ENCODE results near the gene KANK2.
"Not testable (repeated sequence)": the region's sequence is repeated elsewhere in the genome, so short reads cannot be mapped to it uniquely, and the experiment has no call there.

Gene KANK2

GRCh38 chr19:11180346-11180745 lies 17.0 kb downstream of the KANK2 start:
- peak overlapping the region; percentile 77 for H3K27ac ChIP-seq (ENCODE audit: low read length)
- 0 out of 2 replicates have a peak overlapping the region, but pooled peaks have one; percentile 5 for H2AFZ ChIP-seq (ENCODE audit: low read depth, low read length)
- peaks cover 3% of the 10 kb centered on the region; the same call in 1 of the 2 replicates for H3K27me3 ChIP-seq (ENCODE audit: low read depth, low read length)
- no peaks in the 10 kb centered on the region for H3K79me2 ChIP-seq (ENCODE audit: low read length)
- peak overlapping the region; percentile 76 for H3K4me3 ChIP-seq (ENCODE audit: low read length)
- peaks cover 32% of the 10 kb centered on the region for H3K4me1 ChIP-seq (ENCODE audit: low read length)
- H3K36me3 ChIP-seq (replicated peaks; ENCODE audit: low read depth, low read length), result no peaks in the 10 kb centered on the region
- H3K9ac ChIP-seq (ENCODE audit: low read length), result peak overlapping the region; percentile 61; the same call in 1 of the 2 replicates
- TF ChIP-seq EZH2phosphoT487 (IDR thresholded peaks at IDR 0.05; ENCODE audit: low read depth), result no peak
- TF ChIP-seq CTCF (IDR thresholded peaks at IDR 0.05; ENCODE audit: low read depth, low read length), result no peak
- H3K9me3 ChIP-seq (ENCODE audit: insufficient read depth, low read length), result no peaks in the 10 kb centered on the region
- H3K4me2 ChIP-seq (ENCODE audit: low read length), result peak overlapping the region; percentile 98
- no peaks in the 10 kb centered on the region for H4K20me1 ChIP-seq (ENCODE audit: insufficient read depth, low read length)

- H2AFZ ChIP-seq (ENCODE audit: low read depth, low read length), result peak overlapping the region; percentile 74
- H3K9ac ChIP-seq (ENCODE audit: low read length), result peak overlapping the region; percentile 81
- peak overlapping the region; percentile 98 for H3K4me2 ChIP-seq (ENCODE audit: low read length)
- peak overlapping the region; percentile 76 for H3K4me3 ChIP-seq (ENCODE audit: low read length)
- H3K9me3 ChIP-seq (ENCODE audit: insufficient read depth, low read length), result no peaks in the 10 kb centered on the region
- H3K27ac ChIP-seq (ENCODE audit: low read length), result peak overlapping the region; percentile 77
- peaks cover 3% of the 10 kb centered on the region; the same call in 1 of the 2 replicates for H3K27me3 ChIP-seq (ENCODE audit: low read depth, low read length)
- peaks cover 32% of the 10 kb centered on the region for H3K4me1 ChIP-seq (ENCODE audit: low read length)
- H3K79me2 ChIP-seq (ENCODE audit: low read length), result no peaks in the 10 kb centered on the region
- H4K20me1 ChIP-seq (ENCODE audit: insufficient read depth, low read length), result no peaks in the 10 kb centered on the region
- no peaks in the 10 kb centered on the region for H3K36me3 ChIP-seq (replicated peaks; ENCODE audit: low read depth, low read length)
- no peak for TF ChIP-seq EZH2phosphoT487 (IDR thresholded peaks at IDR 0.05; ENCODE audit: low read depth)
- TF ChIP-seq CTCF (IDR thresholded peaks at IDR 0.05; ENCODE audit: low read depth, low read length), result no peak
These were observed 17.5 kb downstream of the KANK2 start for GRCh38 chr19:11179716-11180297.

GRCh38 chr19:11179145-11179465 lies 18.2 kb downstream of the KANK2 start:
- not testable (repeated sequence) for H4K20me1 ChIP-seq (ENCODE audit: insufficient read depth, low read length); H3K36me3 ChIP-seq (replicated peaks; ENCODE audit: low read depth, low read length); H3K27me3 ChIP-seq (ENCODE audit: low read depth, low read length); H2AFZ ChIP-seq (ENCODE audit: low read depth, low read length); H3K9me3 ChIP-seq (ENCODE audit: insufficient read depth, low read length); H3K79me2 ChIP-seq (ENCODE audit: low read length); H3K27ac ChIP-seq (ENCODE audit: low read length)
- H3K4me2 ChIP-seq (ENCODE audit: low read length), result peak overlapping the region; percentile 98
- peak overlapping the region; percentile 76 for H3K4me3 ChIP-seq (ENCODE audit: low read length)
- H3K4me1 ChIP-seq (ENCODE audit: low read length), result peaks cover 32% of the 10 kb centered on the region
- 0 out of 2 replicates have a peak overlapping the region, but pooled peaks have one; percentile 81 for H3K9ac ChIP-seq (ENCODE audit: low read length)

DNA sequence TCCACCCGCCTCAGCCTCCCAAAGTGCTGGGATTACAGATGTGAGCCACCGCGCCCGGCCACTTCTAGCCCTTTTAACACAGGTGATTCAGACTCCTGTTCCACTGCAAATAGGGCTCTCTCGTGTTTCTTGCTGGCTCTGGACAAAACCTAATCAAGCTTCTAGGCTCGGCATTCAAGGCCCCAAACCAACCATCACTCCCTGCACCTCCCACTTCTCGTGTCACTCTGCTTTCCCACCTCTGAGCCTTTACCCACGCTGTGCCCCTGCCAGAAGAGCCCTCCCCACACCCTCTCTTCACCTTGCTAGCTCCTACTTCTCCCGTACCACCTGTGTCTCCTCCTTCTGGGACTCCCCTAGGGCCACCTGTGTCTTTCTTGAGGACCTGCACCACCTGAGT lies 19.8 kb downstream of the KANK2 start:
- H4K20me1 ChIP-seq (ENCODE audit: insufficient read depth, low read length), result no peaks in the 10 kb centered on the region
- peaks cover 4% of the 10 kb centered on the region for H3K36me3 ChIP-seq (replicated peaks; ENCODE audit: low read depth, low read length)
- H3K27me3 ChIP-seq (ENCODE audit: low read depth, low read length), result peaks cover 3% of the 10 kb centered on the region; the same call in 1 of the 2 replicates
- TF ChIP-seq EZH2phosphoT487 (IDR thresholded peaks at IDR 0.05; ENCODE audit: low read depth), result no peak
- TF ChIP-seq CTCF (IDR thresholded peaks at IDR 0.05; ENCODE audit: low read depth, low read length), result no peak
- no peak overlapping the region for H3K4me2 ChIP-seq (ENCODE audit: low read length)
- no peak overlapping the region for H2AFZ ChIP-seq (ENCODE audit: low read depth, low read length)
- H3K79me2 ChIP-seq (ENCODE audit: low read length), result no peaks in the 10 kb centered on the region
- H3K4me1 ChIP-seq (ENCODE audit: low read length), result peaks cover 27% of the 10 kb centered on the region
- H3K4me3 ChIP-seq (ENCODE audit: low read length), result no peak overlapping the region
- H3K9ac ChIP-seq (ENCODE audit: low read length), result no peak overlapping the region
- no peaks in the 10 kb centered on the region for H3K9me3 ChIP-seq (ENCODE audit: insufficient read depth, low read length)
- no peak overlapping the region for H3K27ac ChIP-seq (ENCODE audit: low read length)

Measured in OCI-LY3 (cell line).